ENCODE measurements around the gene MUC6.

Gene MUC6

DNA sequence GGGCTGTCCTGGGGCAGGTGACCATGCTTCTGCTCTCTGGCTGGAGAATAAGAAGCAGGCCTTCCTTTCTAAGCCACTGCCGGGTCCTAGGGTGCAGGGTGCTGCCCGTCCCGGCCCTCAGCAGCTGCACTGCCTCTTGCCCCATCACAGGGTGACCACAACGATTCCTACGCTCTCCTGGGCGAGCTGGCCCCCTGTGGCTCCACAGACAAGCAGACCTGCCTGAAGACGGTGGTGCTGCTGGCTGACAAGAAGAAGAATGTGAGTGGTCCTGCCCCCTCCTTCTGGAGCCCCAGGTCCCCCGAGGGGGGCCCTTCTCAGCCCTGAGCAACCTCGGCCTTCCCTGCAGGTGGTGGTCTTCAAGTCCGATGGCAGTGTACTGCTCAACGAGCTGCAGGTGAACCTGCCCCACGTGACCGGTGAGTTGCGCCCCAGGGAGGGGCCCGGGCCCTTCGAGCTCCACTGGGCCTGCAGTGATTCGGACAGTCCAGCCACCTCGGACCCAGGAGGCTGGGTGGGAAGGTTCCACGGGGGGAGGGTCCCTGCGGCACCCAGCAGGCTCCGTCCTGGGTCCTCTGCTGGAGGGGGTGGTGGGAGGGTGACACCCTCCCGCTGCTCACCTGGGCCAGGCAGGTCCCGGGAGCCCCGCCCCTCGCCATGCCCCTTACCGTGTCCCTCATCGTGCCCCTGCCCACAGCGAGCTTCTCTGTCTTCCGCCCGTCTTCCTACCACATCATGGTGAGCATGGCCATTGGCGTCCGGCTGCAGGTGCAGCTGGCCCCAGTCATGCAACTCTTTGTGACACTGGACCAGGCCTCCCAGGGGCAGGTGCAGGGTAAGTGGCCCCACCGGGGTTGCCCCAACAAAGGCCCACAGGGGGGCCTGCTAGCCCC lies 46.5 kb upstream of the MUC6 start:
- Mint-ChIP-seq H3K27me3 (ENCODE audit: low read depth, poor library complexity) (peaks cover 6% of the 10 kb centered on the region), H3K36me3 (ENCODE audit: low read depth) (no peaks in the 10 kb centered on the region), H3K4me1 (no peaks in the 10 kb centered on the region), H3K4me3 (no peak overlapping the region), H3K27ac (no peak overlapping the region), H3K9me3 (no peaks in the 10 kb centered on the region)
- TF ChIP-seq, protein P1, sequence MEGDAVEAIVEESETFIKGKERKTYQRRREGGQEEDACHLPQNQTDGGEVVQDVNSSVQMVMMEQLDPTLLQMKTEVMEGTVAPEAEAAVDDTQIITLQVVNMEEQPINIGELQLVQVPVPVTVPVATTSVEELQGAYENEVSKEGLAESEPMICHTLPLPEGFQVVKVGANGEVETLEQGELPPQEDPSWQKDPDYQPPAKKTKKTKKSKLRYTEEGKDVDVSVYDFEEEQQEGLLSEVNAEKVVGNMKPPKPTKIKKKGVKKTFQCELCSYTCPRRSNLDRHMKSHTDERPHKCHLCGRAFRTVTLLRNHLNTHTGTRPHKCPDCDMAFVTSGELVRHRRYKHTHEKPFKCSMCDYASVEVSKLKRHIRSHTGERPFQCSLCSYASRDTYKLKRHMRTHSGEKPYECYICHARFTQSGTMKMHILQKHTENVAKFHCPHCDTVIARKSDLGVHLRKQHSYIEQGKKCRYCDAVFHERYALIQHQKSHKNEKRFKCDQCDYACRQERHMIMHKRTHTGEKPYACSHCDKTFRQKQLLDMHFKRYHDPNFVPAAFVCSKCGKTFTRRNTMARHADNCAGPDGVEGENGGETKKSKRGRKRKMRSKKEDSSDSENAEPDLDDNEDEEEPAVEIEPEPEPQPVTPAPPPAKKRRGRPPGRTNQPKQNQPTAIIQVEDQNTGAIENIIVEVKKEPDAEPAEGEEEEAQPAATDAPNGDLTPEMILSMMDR (IDR thresholded peaks at IDR 0.05): no peak
- no peak for DNase-seq

DNA sequence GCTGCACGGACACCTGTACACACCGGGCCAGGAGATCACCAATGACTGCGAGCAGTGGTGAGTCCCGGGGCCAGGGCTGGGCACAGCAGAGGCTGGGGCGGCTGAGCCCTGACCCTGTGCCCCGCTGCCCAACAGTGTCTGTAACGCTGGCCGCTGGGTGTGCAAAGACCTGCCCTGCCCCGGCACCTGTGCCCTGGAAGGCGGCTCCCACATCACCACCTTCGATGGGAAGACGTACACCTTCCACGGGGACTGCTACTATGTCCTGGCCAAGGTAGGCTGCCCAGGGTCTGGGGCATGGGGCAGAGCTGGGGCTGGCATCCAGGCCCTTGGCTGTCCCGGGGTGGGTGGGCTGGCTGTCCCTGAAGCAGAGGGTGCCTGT lies 45.8 kb upstream of the MUC6 start:
- peaks cover 6% of the 10 kb centered on the region for H3K27me3 Mint-ChIP-seq (ENCODE audit: low read depth, poor library complexity)

DNA sequence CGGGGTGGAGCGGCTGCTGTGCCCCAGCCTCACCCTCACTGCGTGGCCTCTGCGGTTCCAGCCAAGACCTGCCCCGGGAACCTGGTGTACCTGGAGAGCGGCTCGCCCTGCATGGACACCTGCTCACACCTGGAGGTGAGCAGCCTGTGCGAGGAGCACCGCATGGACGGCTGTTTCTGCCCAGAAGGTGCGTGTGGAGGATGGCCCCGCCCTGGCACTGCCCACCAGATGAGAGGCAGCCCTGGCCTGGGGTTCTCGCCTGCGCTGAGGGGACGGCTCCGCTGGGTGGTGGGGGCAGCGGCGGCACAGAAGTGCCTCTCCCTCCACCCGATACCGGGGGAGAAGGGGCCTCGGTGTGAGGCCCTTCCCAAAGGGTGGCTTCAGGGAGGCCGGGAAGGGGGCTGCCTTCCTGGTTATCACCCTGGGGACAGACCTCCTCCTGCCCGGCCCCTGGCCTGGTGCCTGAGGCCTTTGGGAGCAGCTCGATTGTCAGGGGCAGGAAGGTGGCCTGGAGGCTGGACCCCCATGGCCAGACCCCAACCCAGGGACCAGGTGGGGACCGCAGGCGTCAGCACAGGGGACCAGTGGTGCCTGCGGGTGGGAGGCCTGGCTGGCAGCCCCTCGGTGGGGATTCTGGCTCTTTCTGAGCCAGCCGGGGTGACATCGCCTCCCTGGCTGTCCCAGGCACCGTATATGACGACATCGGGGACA lies 45.2 kb upstream of the MUC6 start:
- H3K4me1 Mint-ChIP-seq: no peaks in the 10 kb centered on the region

More for the DNA sequence above, 45.8 kb upstream of the MUC6 start:
- Mint-ChIP-seq H3K36me3 (ENCODE audit: low read depth) (no peaks in the 10 kb centered on the region), H3K9me3 (no peaks in the 10 kb centered on the region), H3K4me3 (no peak overlapping the region), H3K27ac (no peak overlapping the region), H3K4me1 (no peaks in the 10 kb centered on the region)
- no peak for DNase-seq
- TF ChIP-seq, protein P1 (IDR thresholded peaks at IDR 0.05): no peak

DNA sequence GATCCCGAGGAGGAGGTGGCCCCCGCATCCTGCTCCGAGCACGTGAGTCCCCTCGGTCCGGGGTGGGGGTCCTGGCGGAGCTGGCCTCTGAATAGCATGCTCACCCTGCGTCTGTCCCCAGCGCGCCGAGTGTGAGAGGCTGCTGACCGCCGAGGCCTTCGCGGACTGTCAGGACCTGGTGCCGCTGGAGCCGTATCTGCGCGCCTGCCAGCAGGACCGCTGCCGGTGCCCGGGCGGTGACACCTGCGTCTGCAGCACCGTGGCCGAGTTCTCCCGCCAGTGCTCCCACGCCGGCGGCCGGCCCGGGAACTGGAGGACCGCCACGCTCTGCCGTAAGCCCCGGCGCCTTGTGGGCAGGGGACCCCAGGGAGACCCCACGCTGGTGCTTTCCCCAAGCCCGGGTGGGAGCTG lies 41.7 kb upstream of the MUC6 start:
- TF ChIP-seq, protein P1 (IDR thresholded peaks at IDR 0.05): no peak
- Mint-ChIP-seq H3K9me3 (no peaks in the 10 kb centered on the region), H3K36me3 (ENCODE audit: low read depth) (no peaks in the 10 kb centered on the region), H3K27me3 (ENCODE audit: low read depth, poor library complexity) (peaks cover 3% of the 10 kb centered on the region), H3K27ac (no peak overlapping the region), H3K4me1 (peaks cover 8% of the 10 kb centered on the region), H3K4me3 (no peak overlapping the region)
- DNase-seq: no peak

More for the DNA sequence above, 45.2 kb upstream of the MUC6 start:
- TF ChIP-seq, protein P1 (IDR thresholded peaks at IDR 0.05): no peak
- Mint-ChIP-seq H3K27me3 (ENCODE audit: low read depth, poor library complexity) (peaks cover 6% of the 10 kb centered on the region), H3K9me3 (no peaks in the 10 kb centered on the region), H3K36me3 (ENCODE audit: low read depth) (no peaks in the 10 kb centered on the region), H3K27ac (no peak overlapping the region), H3K4me3 (no peak overlapping the region)
- DNase-seq: no peak

DNA sequence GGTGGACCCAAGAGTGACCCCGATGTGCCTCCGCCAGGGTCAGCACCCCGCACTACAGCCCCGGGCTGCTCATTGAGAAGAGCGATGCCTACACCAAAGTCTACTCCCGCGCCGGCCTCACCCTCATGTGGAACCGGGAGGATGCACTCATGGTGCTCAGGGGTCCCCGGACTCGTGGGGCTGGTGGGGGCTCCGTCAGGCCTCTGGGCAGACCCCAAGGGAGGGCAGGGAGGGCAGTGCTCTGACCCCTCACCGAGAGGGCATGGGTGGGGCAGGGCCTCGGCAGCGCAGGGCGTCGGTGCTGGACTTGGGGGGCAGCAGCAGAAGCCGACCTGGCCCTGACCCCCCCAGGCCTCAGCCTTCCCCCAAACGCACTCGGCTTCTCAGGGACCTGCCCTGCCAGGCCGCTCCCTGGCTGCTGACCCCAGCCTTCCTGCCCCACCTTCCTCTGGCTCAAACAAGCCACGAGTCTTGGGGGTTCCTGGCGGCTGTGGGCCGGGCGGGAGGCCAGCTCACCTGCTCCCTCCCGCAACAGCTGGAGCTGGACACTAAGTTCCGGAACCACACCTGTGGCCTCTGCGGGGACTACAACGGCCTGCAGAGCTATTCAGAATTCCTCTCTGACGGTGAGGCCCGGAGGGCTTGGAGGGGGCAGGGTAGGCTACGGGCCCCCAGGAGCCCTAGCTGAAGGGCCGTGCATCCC lies 41.0 kb upstream of the MUC6 start:
- TF ChIP-seq, protein P1 (IDR thresholded peaks at IDR 0.05): no peak
- H3K4me3 Mint-ChIP-seq: no peak overlapping the region
- H3K27ac Mint-ChIP-seq: no peak overlapping the region
- no peaks in the 10 kb centered on the region for H3K9me3 Mint-ChIP-seq
- no peak for DNase-seq
- peaks cover 14% of the 10 kb centered on the region for H3K4me1 Mint-ChIP-seq
- H3K27me3 Mint-ChIP-seq (ENCODE audit: low read depth, poor library complexity): peaks cover 3% of the 10 kb centered on the region
- no peaks in the 10 kb centered on the region for H3K36me3 Mint-ChIP-seq (ENCODE audit: low read depth)
